PFSK-1 (cell line): ENCODE data around the gene SMCP.

Experiments
- POLR2AphosphoS5 ChIP-seq: IDR thresholded peaks from 2 replicates; pipeline ENCODE4 v1.6.1; 2012; ENCODE audit warnings: low read depth, mild to moderate bottlenecking, control low read depth, low read length, moderate library complexity
- SIN3A ChIP-seq: IDR thresholded peaks from 2 replicates; pipeline ENCODE4 v1.6.1; 2012; ENCODE audit warnings: mild to moderate bottlenecking, low read length, moderate library complexity, borderline replicate concordance; ENCODE audit not compliant: insufficient read depth
- TAF1 ChIP-seq: IDR thresholded peaks from 2 replicates; pipeline ENCODE4 v1.6.1; 2012; ENCODE audit warnings: low read length, control low read depth, borderline replicate concordance; ENCODE audit not compliant: insufficient read depth
- TF ChIP-seq, protein P1 (sequence below), 2 experiments: IDR thresholded peaks; 2 replicates each; pipeline versions ENCODE4 v1.6.1 to v1.8.0; 2011 to 2012; ENCODE audit warnings: low read depth in 2 of 2, low read length in 2 of 2, control low read depth in 1 of 2, inconsistent platforms in 1 of 2, mild to moderate bottlenecking in 1 of 2, moderate library complexity in 1 of 2; ENCODE audit not compliant: insufficient read depth in 1 of 2

DNA sequence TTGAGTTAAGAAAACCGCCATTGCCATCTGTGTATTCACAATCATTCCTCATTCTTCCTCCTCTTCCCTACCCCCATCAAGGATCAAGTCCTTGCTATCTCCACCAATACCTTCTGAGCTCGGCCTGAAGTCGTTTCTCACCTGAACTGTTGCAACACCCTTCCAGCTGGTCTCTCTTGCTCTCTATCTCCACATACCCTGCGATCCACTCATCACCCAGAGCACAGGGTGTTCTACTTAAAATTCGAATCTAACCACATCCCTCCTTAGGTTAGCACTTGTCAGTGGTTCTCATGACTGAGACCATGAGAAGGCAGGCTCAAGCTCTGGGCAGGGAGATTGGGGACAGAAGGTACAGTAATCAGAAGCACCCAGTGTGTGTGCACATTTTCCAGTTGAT lies 34.8 kb downstream of the SMCP start:
- TF ChIP-seq TAF1: no peak
- TF ChIP-seq POLR2AphosphoS5: no peak
- TF ChIP-seq, protein P1, sequence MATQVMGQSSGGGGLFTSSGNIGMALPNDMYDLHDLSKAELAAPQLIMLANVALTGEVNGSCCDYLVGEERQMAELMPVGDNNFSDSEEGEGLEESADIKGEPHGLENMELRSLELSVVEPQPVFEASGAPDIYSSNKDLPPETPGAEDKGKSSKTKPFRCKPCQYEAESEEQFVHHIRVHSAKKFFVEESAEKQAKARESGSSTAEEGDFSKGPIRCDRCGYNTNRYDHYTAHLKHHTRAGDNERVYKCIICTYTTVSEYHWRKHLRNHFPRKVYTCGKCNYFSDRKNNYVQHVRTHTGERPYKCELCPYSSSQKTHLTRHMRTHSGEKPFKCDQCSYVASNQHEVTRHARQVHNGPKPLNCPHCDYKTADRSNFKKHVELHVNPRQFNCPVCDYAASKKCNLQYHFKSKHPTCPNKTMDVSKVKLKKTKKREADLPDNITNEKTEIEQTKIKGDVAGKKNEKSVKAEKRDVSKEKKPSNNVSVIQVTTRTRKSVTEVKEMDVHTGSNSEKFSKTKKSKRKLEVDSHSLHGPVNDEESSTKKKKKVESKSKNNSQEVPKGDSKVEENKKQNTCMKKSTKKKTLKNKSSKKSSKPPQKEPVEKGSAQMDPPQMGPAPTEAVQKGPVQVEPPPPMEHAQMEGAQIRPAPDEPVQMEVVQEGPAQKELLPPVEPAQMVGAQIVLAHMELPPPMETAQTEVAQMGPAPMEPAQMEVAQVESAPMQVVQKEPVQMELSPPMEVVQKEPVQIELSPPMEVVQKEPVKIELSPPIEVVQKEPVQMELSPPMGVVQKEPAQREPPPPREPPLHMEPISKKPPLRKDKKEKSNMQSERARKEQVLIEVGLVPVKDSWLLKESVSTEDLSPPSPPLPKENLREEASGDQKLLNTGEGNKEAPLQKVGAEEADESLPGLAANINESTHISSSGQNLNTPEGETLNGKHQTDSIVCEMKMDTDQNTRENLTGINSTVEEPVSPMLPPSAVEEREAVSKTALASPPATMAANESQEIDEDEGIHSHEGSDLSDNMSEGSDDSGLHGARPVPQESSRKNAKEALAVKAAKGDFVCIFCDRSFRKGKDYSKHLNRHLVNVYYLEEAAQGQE (IDR thresholded peaks at IDR 0.05; ENCODE audit: insufficient read depth in 1 of 2, low read depth in 2 of 2, low read length in 2 of 2): no peak
- TF ChIP-seq SIN3A: no peak
